Activated effector memory CD4-positive, alpha-beta T cell treated with anti-CD3 and anti-CD28 coated beads, Interleukin-2, amount 50 U/mL, for 16 hours (primary cell): Measurements from ENCODE around the gene PLEKHJ1.
A peak's percentile ranks its signal among the peaks of the same experiment; 100 is the strongest.
"Not testable (repeated sequence)": the region's sequence is repeated elsewhere in the genome, so short reads cannot be mapped to it uniquely, and the experiment has no call there.

Experiments
- DNase-seq: peaks from one replicate; pipeline ENCODE4 v3.0.0-alpha.2; 2020

Gene PLEKHJ1

DNA sequence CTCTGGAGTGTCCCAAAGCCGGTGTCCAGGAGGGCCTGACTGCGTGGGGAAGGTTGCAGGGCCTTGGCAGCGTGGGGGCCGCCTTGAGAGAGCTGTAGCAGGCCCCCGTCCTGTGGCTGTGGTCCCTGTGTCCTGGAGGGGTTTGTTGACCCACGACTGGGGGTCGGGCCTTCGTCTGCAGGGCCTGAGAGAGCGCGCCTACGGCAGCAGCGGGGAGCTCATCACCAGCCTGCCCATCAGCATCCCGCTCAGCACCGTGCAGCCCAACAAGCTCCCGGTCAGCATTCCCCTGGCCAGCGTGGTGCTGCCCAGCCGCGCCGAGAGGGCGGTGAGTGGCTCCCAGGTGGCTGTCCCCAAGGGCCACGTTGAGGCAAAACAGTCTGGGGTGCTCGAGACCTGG lies 18.5 kb downstream of the PLEKHJ1 start:
- DNase-seq = no peak

DNA sequence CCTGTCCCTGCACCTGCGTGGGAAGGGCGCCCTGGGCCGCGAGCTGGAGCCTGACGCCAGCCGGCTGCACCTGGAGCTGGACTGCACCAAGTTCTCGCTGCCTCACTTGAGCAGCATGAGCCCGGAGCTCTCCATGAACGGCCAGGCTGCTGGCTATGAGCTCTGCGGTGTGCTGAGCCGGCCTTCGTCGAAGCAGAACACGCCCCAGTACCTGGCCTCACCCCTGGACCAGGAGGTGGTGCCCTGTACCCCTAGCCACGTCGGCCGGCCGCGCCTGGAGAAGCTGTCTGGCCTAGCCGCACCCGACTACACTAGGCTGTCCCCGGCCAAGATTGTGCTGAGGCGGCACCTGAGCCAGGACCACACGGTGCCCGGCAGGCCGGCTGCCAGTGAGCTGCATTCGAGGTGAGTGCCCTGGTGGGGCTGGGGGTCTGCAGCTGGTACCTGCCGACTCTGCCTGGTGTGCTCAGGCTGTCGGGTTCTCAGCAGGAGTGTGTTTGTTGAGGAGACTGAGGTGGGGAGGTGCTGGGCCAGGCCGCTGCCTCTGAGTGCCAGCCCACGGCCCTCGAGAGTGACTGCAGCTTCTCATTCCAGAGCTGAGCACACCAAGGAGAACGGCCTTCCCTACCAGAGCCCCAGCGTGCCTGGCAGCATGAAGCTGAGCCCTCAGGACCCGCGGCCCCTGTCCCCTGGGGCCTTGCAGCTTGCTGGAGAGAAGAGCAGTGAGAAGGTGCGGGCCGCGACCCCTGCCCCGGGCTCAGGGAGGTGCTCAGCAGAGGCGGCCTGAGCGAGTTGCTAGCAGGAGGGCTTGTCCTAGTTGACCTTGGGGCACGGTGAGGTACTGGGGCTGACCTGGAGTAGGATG lies 19.5 kb downstream of the PLEKHJ1 start:
- DNase-seq = no peak

DNA sequence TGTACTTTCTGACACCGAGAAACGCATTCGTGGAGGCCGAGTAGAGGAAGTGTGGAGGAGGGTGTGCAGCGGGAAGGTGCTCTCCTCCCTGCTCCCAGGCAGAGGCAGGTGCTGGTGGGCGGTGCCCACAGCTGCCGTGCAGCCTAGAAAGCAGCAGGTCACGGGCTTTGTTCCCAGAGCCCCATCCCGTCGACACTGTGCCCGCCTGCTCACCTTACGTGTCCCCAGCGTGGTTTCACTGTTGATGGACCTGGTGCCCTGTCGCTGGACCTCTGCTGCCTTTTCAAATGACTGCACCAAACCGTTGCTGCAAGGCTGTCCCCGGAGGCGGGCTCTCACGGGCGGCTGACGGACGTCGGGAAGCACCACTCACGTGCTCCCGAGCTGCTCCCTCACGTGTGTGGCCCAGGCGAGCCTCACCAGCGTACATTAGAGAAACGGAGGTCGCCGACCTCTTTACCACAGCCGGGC lies 20.8 kb downstream of the PLEKHJ1 start:
- DNase-seq = peak; percentile 76

DNA sequence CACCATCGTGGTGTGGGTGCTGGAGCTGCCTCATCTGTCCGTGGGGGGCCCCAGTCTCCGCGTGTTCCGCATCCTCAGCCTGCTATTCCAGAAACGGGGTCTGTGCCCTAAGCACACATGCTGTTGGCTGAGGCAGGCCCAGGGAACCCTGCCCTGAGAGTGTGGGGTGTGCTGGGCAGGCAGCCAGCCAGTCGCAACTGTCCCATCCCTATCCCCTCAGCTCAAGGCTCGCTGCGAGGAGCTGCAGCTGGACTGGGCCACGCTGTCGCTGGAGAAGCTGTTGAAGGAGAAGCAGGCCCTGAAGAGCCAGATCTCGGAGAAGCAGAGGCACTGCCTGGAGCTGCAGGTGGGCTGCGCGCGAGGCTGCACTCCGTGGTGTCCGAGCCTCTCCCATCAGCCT lies 21.9 kb downstream of the PLEKHJ1 start:
- no peak for DNase-seq

DNA sequence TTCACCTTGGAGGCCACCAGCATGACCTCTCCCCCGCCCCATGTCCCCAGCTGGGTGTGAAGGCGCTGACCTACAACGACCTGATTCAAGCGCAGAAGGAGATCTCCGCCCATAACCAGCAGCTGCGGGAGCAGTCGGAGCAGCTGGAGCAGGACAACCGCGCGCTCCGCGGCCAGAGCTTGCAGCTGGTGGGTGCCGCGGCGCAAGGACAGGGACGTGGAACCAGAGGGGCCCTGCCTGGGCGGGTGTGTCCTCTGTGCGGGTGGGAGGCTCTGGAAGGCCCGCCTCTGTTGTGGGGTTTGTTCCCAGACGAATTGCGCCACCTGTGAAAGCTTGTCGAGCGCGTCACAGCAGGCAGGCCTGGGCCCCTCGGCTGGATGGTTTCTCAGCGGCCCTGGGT lies 22.3 kb downstream of the PLEKHJ1 start:
- DNase-seq = no peak

DNA sequence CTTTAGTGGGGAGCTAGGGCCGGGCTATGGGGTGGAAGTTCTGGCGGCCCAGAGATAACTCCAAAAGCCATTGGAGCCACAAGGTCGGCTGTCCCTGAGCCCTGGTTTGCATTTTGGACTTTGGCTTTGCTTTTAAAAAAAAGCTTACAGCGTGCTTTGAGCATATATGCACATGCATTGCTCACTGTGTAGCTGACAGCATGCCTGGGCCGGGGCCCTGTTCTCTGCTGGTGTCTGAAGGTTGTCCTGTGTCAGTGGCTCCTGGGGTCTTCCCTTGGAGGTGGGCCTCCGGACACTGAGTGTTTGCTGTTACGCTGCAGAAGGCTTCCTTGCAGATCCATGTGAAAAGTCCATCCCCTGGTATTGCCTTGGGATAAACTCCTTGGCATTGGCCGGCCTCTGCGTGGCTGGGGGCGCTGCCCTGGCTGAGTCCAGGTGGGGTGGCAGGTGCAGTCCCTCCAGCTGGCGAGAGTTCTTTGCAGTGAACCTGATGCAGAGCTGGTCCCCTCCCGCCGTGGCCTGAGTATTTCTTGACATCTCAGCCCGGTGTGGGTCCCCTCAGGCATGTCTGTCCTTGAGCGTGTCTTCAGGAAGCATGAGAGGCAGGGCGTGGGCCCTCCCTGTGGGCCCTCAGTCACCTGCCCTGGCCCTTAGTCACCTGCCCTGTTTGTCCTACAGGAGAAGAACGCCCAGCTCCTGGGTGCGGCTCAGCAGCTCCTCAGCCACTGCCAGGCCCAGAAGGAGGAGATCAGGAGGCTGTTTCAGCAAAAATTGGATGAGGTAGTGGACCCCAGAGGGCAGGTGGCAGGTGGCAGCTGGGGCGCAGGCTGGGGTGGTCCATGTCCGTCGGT lies 23.0 kb downstream of the PLEKHJ1 start:
- DNase-seq = no peak

DNA sequence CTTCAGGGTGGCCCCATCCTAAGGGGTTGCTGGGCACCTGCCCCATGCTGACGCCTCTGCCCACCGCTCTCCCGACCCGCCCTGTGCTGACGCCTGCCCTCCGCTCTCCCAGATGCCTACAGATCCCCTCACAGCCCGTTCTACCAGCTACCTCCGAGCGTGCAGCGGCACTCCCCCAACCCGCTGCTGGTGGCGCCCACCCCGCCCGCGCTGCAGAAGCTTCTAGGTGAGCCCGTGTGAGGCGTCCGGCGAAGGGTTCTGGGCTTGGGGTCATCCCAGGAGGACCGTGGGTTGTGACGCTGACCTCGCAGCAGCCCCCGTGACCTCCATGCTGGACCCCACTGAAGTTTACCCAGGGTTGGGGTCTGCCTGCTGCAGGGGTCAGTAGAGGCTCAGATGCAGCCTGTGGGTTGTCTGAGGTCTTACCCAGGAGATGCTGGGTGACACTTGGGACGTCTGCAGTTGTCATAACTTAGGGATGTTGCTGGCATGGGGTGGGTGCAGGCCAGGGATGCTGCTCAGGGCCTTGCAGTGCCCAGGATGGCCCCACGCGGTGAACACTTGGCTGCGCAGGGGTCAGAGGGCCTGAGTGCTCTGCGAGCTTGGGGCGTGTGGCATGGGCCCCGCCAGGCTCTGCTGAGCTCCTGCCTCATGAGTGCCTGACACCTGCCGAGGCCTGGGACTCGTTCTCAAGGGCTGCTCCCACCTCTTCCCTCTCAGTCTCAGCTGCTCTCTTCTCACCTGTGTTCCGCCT lies 25.0 kb downstream of the PLEKHJ1 start:
- DNase-seq = no peak

DNA sequence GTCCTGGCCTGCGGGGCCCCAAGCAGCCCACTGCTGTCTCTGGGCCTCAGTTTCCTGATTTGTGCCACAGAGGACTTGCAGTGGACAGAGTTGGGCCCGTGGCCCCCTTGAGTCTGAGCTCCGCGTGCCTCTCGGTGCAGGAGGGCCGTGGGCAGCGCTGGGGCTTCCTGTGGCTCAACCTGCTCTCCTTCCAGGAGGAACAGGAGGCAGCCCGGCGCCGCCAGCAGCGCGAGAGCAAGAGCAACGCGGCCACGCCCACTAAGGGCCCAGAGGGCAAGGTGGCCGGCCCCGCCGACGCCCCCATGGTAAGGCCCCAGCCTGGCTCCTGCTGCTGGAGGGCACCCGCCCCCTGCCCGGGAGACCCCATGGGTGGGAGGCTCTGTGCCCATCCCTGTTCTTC lies 25.9 kb downstream of the PLEKHJ1 start:
- no peak for DNase-seq

DNA sequence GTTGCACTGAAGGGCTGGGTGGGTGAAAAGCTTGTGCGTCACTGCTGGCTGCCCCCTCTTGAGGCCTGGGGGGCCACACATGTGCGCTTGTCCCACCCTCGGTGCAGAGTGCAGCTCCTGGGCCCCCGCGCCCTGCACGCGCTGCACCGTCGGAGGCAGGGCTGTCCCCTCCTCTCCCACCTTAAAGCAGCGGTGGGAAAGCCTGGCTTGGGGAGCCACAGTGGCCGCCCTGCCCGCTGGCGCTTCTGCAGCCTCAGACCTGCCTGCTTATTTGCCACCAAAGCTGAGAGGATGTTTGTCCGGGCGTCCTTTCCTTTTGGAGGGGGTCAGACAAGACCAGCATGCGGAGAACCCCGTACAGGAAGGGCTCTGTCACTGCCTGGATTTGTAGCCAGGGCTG lies 26.7 kb downstream of the PLEKHJ1 start:
- no peak for DNase-seq

DNA sequence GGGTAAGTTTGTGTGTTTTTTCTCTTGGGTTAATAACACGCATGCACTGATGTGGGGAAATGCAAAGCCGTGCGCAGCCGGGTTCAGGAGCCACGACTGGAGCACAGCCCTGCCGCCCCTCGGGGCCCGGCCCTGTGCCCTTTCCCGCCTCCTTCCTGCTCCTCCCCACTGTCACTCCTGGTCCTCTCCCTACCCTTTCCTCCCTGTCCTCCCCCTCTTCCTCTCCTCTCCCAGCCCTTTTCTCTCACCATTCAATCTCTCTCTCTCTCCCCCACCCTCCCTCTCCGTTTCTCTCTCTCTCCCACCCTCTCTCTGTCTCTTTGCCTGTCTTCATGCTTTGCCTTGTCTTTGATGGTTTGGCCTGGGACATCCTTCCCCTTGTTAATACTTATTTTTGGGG lies 27.2 kb downstream of the PLEKHJ1 start:
- DNase-seq = no peak

DNA sequence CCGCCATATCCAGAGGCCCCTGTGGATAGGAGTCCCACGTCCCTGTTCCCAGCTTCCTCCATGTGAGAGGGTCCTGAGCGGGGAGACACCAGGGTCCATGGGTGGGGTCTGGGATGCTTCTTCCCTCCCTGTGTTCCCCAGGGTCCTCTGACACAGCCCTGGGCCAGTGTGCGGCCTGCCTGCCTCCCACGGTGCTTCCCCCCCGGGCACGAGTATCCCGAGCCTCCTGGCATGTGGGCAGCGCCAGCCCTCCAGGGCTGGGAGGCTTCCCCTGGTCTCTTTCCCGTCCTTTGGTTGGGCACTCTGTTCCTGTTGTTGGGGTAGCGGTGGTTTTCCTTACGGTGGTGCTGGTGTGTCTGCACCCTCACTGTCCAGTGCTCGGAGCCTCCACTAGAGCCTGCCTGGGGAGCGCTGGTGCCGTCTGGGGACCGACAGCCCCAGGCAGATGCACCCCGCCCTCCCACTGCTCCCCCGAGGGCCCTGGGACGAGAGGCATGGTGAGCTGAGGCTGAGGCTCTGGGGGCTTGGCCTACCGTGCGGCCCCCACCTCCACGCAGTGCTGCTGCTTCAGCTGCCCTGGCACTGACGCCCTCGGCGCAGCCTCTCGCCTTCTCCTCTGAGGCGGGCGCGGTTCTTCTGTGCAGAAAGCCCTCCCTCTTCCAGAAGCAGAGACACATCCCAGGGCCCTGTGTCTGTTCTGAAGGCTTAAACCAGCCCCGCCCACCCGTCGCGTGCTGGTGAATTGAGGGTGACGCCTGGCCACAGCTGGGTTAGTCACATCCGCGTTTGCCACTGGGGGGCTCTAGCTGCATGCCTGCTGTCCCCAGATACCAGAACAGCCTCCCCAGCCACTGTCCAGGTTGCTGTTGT lies 27.9 kb downstream of the PLEKHJ1 start:
- no peak for DNase-seq

DNA sequence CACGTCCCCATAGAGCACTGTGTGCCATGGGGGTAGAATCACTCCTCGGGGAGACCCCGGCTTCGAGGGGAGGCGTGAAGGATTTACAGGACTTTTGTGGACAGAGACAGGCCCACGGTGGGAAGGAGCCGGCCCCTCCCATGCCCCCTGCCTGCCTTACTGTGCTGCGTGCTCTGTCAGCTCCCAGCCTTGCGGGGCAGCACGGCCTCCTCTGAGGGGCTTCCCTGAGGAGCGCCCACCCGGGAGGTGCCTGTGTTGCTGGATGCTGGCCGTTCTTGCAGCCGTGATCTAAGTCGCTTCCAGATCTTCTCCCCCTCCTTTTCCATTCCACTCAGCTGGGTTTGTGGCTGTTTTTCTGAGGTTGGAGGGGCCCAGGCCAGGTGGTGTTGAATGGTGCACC lies 29.1 kb downstream of the PLEKHJ1 start:
- no peak for DNase-seq

DNA sequence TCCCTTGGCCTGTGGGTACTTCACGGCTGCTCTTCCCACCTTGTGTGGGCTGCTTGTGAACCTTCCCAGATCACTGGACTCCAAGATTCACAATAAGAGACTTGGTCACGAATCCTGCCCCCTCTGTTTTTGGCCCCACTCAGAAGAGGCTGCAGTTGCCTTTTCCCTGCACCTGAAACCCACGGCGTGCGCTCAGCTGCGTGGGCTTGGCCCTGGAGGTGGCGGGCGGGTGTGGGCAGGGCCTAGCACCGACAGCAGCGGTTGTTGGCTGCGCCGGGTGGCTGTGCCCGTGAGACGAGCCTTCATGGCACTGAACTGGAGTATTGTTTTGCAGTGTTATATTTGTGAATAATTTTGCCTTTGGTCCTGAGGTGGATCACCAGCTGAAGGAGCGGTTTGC lies 33.8 kb downstream of the PLEKHJ1 start:
- no peak for DNase-seq

DNA sequence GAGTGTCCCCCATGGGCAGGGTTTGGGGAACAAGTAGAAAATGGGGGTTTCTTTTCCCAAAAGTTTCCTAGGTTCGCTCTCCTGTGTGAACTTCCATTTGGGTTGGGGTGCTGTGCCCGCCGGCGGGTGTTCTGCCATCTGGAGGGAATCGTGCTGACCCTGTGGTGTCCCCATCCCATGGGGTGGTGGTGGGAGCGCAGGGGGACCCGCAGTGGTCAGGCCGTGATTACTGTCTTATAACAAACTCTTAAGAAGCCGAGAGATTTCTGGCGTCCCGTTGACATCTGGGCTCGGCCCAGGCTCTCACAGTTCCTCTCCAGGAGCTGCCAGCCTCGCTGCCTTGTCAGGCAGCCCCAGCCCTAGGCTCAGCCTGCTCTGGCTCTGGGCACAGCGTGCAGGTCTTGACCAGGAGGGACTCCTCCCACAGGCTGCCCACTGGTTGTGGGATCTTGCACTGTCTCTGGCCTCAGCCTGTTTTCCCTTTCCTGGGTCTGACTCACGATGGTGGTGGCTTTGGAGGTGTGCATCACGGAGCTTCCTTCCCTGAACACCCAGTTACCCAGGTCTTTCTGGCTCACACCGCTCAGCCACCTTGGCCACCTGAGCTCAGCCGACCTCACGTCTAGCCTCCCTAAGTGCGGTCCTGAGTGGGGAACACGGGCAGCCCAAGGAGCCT lies 34.5 kb downstream of the PLEKHJ1 start:
- no peak for DNase-seq

DNA sequence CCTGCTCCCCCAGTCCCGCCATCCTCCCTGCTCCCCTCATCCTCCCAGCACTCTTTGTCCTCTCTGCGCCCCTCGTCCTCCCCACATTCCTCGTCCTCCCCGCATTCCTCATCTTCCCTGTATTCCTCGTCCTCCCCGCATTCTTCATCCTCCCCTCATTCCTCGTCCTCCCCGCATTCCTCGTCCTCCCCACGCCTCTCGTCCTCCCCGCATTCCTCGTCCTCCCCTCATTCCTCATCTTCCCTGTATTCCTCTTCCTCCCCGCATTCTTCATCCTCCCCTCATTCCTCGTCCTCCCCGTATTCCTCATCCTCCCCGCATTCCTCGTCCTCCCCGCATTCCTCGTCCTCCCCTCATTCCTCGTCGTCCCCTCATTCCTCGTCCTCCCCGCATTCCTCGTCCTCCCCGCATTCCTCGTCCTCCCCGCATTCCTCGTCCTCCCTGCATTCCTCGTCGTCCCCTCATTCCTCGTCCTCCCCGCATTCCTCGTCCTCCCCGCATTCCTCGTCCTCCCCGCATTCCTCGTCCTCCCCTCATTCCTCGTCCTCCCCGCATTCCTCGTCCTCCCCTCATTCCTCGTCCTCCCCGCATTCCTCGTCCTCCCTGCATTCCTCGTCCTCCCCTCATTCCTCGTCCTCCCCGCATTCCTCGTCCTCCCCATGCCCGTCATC lies 35.4 kb downstream of the PLEKHJ1 start:
- not testable (repeated sequence) for DNase-seq

DNA sequence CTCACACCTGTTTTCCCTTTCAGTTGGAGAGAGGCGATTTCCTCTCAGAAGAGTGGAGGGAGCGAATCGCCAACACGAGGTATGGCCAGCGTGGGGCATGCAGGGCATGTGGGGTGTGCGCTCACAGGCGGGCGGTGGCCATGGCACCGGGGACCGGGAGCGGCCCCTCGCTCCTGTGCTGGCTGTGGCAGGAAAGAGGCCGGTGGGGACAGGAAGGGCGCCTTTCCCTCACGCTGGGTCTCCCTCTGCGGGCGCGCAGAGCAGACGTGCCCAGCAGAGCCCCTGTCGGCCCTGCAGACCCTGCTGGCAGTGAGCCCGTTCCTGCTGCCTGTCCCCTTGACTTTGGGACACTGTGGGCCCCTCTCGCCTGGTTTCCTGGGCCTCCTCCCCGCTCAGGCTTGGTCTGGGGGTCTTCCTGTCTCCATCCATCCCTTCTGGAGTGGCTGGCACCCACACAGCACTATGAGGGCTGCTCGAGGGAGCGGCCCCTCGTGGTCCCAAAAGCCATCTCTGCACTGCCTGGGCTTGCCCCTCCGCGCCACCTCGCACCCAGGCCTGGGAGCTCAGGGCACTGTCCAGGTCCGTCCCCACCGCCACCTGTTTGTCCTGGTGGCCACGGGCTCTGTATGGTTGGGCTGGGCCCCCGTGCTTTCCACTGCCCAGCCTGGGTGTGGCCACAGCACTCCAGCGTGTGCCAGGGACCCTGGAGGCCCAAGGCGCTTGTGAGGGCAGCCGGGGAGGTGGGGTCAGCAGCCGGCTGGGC lies 36.1 kb downstream of the PLEKHJ1 start:
- DNase-seq = no peak

DNA sequence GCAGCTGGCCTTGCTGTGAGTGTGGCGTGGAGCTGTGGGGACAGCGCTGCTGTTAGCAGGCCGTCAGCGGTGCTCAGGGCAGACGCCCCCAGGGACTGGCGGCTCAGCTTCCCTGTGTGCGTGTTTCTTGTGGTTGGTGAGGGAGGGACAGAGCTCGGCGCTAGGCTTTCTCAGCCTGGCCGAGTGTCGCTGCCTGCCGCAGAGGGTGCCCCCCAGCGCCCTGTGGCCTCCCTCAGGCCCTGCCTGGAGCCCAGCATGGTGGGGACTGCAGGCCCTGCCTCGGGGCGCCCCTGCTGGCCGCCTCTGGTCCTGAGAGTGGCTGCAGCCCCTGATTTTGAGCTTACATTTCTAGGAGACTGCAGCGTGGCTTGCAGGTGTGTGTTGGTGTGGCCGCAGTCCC lies 36.9 kb downstream of the PLEKHJ1 start:
- no peak for DNase-seq

DNA sequence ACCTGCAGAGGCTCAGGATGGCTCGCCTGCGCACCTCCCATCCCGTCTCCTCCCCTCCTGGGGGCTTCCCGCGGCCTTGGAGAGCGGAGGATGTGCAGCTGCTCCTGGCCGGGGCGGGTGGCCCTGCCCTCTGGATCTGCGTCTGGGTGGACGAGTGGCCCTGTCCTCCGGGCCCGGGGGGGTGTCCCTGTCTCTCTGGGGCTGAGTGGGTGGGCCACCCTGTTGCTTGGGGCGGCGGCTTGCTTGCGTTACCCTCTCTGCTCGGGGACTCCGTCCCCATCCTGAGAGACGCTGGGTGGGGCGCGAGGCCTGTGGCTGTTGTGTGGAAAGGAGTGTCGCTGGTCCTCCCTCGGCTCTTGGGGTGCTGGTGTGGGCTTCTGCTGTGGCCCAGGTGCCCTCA lies 37.8 kb downstream of the PLEKHJ1 start:
- DNase-seq = no peak

DNA sequence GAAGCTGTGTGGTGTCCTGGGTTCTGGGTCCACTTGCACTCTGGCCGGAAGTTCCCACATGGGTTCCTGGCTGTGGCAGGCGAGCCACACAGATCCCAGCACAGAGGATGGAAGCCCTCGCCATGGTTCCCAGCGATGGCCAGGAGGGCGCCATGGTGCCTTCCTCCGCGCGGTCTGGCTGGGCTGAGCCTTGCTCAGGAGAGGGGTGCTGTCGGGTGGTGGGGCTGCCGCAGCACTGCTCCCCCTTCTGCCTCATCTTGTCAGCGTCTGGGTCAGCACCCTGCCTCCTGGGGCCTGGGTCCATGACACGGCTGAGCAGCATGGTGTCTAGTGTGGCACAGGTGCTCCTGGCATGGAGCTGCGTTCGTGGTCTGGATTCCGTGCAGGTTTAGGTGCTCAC lies 38.9 kb downstream of the PLEKHJ1 start:
- no peak for DNase-seq

DNA sequence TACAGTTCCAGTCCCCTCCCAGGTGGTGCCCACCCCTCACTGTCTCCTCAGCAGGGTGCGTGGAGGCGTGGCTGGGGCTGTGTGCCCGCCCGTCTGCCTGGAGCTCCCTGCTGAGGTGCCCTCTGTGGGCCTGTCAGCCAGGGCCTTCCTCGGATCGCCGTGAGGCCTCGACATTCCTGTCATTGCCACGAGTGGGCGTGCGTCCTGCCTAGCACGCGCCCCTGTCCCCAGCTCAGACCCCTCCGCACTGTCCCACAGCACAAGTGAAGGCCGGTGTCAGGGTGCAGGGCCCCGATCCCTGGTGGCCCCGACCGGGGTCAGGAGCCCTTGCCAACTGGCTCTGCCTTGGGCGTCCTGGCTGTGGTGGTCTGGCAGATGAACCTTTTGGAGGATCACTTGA lies 40.2 kb downstream of the PLEKHJ1 start:
- DNase-seq = no peak
